CD4-positive, alpha-beta T cell (primary cell): ENCODE data around the gene DNAJC6. TPM values are rescaled to one million over a fixed set of nuclear protein-coding genes. Genes with fewer than 3 reads are reported as not detected.

Experiments used
- ATAC-seq: fragments of 200-7000 bp; cut with Tn5 transposase; one replicate; pipeline ENCODE4 v1.10.0; 2022; ENCODE audit warnings: mild to moderate bottlenecking; ENCODE audit not compliant: poor library complexity
- CTCF ChIA-PET: fragments of 350-600 bp; sonication (Branson Sonifier 250); formaldehyde crosslinking; loops from one replicate; lab custom pipeline; 2021; ENCODE audit warnings: antibody characterized with exemption, inconsistent platforms; lab: Charles Lee
- POLR2A ChIA-PET: fragments of 350-600 bp; sonication (Branson Sonifier 250); formaldehyde crosslinking; loops from one replicate; lab custom pipeline; 2021; ENCODE audit warnings: antibody characterized with exemption, inconsistent platforms; lab: Charles Lee
- DNase-seq, 14 experiments: peaks; one replicate each; pipeline ENCODE4 v3.0.0-alpha.2; 2013 to 2020; ENCODE audit warnings: mixed read lengths in 2 of 14
- H3K27ac ChIP-seq, 2 donors: one replicate each; pipeline versions ENCODE4 v1.5.1 to v1.7.0; 2013; ENCODE audit warnings: low read length in 2 of 2, low read depth in 1 of 2, mild to moderate bottlenecking in 1 of 2
- H3K27me3 ChIP-seq, 2 experiments: 1 replicate in 1 of 2; 2 replicates in 1 of 2; pipeline versions ENCODE4 v1.6.1 to v1.7.0; 2013; ENCODE audit warnings: low read length in 2 of 2, control low read depth in 1 of 2, mild to moderate bottlenecking in 1 of 2, moderate library complexity in 1 of 2; ENCODE audit not compliant: insufficient read depth in 2 of 2, control insufficient read depth in 1 of 2
- H3K36me3 ChIP-seq: one replicate; pipeline ENCODE4 v1.6.1; 2013; ENCODE audit warnings: low read length, control low read depth; ENCODE audit not compliant: insufficient read depth
- H3K4me1 ChIP-seq: one replicate; pipeline ENCODE4 v1.6.1; 2013; ENCODE audit warnings: low read length, control low read depth; ENCODE audit not compliant: insufficient read depth
- H3K4me3 ChIP-seq: one replicate; pipeline ENCODE4 v1.5.1; 2013; ENCODE audit warnings: mild to moderate bottlenecking, low read length, moderate library complexity
- H3K9me3 ChIP-seq, 2 experiments: 1 replicate in 1 of 2; 2 replicates in 1 of 2; pipeline versions ENCODE4 v1.6.1 to v1.7.0; 2013; ENCODE audit warnings: low read length in 2 of 2, mild to moderate bottlenecking in 2 of 2, control low read depth in 1 of 2, moderate library complexity in 1 of 2; ENCODE audit not compliant: control insufficient read depth in 1 of 2, insufficient read depth in 1 of 2
- H3K27ac Mint-ChIP-seq: one replicate; pipeline ENCODE4 v1.8.0; 2020; ENCODE audit warnings: mixed read lengths
- H3K27me3 Mint-ChIP-seq: one replicate; pipeline ENCODE4 v1.8.0; 2021; ENCODE audit warnings: mixed read lengths
- H3K36me3 Mint-ChIP-seq: one replicate; pipeline ENCODE4 v1.8.0; 2021; ENCODE audit warnings: low read depth, mixed read lengths
- H3K4me1 Mint-ChIP-seq: one replicate; pipeline ENCODE4 v1.8.0; 2021; ENCODE audit warnings: low read depth, mixed read lengths
- H3K4me3 Mint-ChIP-seq: one replicate; pipeline ENCODE4 v1.8.0; 2020; ENCODE audit warnings: mild to moderate bottlenecking, mixed read lengths
- H3K9me3 Mint-ChIP-seq: one replicate; pipeline ENCODE4 v1.8.0; 2020; ENCODE audit warnings: mixed read lengths
- CTCF ChIP-seq: fragments of 200-600 bp; IDR thresholded peaks from one replicate; pipeline ENCODE4 v1.8.0; 2022; ENCODE audit warnings: antibody characterized with exemption, mild to moderate bottlenecking
- intact Hi-C, 2 experiments: fragments of 100-400 bp; cut with DNase I in 1 of 2; cut with micrococcal nuclease in 1 of 2; formaldehyde crosslinking; loops; one replicate each; pipeline versions ENCODE4 v1.15.1 to v1.9.0; 2023 to 2025; cut with DNase I, micrococcal nuclease
- total RNA-seq, 174 experiments: library from RNA in 2 of 174; stranded (reverse) in 2 of 174; gene quantifications; one replicate each; pipeline ENCODE4 v1.2.3 and lab custom pipeline; 2021 to 2026

Gene DNAJC6
- total RNA-seq, 2 experiments from 2014 or later: 2.4 to 2.5 TPM

- no peak overlapping the region for H3K27ac ChIP-seq
- no peak for ATAC-seq
- TF ChIP-seq CTCF: no peak
These were observed 6.9 kb downstream of the DNAJC6 start for GRCh38 chr1:65316233-65316632.

GRCh38 chr1:65317866-65318653 is 8.7 kb downstream of the DNAJC6 start:
- intact Hi-C loops: no loop called here
- ATAC-seq: no peak
- Histone ChIP-seq H3K4me3 (no peak overlapping the region), H3K27ac (no peak overlapping the region), H3K9me3 (no peaks in the 10 kb centered on the region), H3K36me3 (no peaks in the 10 kb centered on the region), H3K4me1 (no peaks in the 10 kb centered on the region), H3K27me3 (peaks cover 0 to 2% of the 10 kb centered on the region in 2 experiments)
- Mint-ChIP-seq H3K27ac (no peak overlapping the region), H3K27me3 (peaks cover 7% of the 10 kb centered on the region), H3K36me3 (no peaks in the 10 kb centered on the region), H3K4me3 (no peak overlapping the region), H3K4me1 (no peaks in the 10 kb centered on the region), H3K9me3 (peaks cover 2% of the 10 kb centered on the region)
- no peak for TF ChIP-seq CTCF
- DNase-seq: no peak
- ChIA-PET POLR2A (no interaction called here), CTCF (no interaction called here)

More at GRCh38 chr1:65316233-65316632, 6.9 kb downstream of the DNAJC6 start:
- H3K36me3 Mint-ChIP-seq: no peaks in the 10 kb centered on the region
- no peak overlapping the region for H3K27ac Mint-ChIP-seq
- H3K27me3 ChIP-seq: peaks cover 6 to 14% of the 10 kb centered on the region in 2 experiments
- H3K4me1 ChIP-seq: no peaks in the 10 kb centered on the region
- no peaks in the 10 kb centered on the region for H3K36me3 ChIP-seq
- POLR2A ChIA-PET: no interaction called here
- peaks cover 22% of the 10 kb centered on the region for H3K27me3 Mint-ChIP-seq
- H3K4me3 ChIP-seq: no peak overlapping the region
- no peak overlapping the region for H3K4me3 Mint-ChIP-seq
- peaks cover 0 to 3% of the 10 kb centered on the region in 2 experiments for H3K9me3 ChIP-seq
- CTCF ChIA-PET: no interaction called here
- intact Hi-C loops: no loop called here
- H3K9me3 Mint-ChIP-seq: no peaks in the 10 kb centered on the region
- no peak for DNase-seq
- no peaks in the 10 kb centered on the region for H3K4me1 Mint-ChIP-seq

GRCh38 chr1:65319141-65319540 is 9.8 kb downstream of the DNAJC6 start:
- no peak overlapping the region for H3K27ac ChIP-seq
- no peak for ATAC-seq
- intact Hi-C loops: no loop called here
- CTCF ChIA-PET: no interaction called here
- POLR2A ChIA-PET: no interaction called here
- no peak for TF ChIP-seq CTCF
- H3K4me1 ChIP-seq: no peaks in the 10 kb centered on the region
- Mint-ChIP-seq H3K4me3 (no peak overlapping the region), H3K27ac (no peak overlapping the region), H3K4me1 (no peaks in the 10 kb centered on the region), H3K9me3 (peaks cover 2% of the 10 kb centered on the region), H3K27me3 (no peaks in the 10 kb centered on the region), H3K36me3 (no peaks in the 10 kb centered on the region)
- H3K4me3 ChIP-seq: no peak overlapping the region
- DNase-seq: no peak
- no peaks in the 10 kb centered on the region for H3K9me3 ChIP-seq
- no peaks in the 10 kb centered on the region for H3K36me3 ChIP-seq
- H3K27me3 ChIP-seq: no peaks in the 10 kb centered on the region
